ENCODE data around the gene CACNA2D1.

CACNA2D1 gene

DNA sequence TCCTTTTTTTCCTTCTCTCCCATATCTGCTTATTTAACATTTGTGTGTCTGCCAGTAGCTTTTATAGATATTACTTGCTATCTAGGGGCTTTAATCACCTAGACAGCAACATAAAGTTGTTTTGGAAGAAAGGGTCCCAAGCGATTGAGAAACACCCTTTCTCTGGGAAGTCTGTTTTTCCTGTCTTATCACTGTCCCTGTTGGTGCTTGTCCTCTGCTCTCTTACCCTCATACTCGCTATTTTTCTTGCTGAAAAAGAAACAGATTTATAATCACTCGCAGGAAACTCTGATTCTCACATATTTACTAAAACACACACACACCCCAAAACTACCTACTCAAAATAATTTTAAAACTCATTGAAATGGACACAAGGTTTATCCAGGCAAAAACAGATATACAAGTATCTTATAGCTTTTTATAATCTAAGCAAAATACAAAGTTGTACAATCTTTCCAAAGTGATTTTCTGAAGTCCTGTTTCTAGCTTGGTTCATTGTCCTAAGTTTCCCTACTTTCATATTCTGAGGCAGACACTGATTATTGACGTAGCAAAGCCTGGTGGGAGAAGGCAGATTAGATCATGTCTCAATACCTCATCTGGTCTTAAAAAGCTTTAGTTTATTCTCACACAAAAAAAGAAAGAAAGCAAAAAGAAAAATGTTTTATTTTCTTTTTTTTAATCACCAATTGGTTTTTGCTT lies 157.3 kb downstream of the CACNA2D1 start:
- no peak for DNase-seq (ENCODE audit: low read depth, low spot score)

DNA sequence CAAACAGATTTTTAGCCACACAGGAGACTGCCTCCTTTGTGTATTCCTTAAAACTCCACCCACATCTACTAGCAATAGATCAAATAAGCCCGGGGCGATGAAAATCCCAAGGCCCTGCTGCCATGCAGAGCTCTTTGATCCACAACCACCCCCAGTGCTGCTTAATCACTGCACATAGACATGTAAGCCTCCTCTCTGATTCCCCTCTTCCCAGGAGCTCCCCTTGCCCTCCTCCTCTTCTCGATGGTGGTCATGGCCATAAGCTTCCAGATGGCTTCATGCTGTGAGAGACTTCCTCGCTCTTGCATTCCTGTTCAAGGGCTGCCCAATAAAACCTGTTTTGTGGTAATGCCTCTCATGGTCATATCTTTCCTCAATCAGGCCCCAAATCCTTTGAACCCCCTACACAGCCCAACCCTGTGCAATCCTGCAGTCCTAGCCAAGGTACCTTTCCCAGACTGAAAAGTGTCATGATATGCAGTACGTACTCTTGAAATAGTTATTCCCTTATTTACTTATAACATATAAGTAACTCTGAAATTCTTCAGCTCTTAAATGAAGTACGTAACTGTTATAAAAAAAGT lies 158.5 kb downstream of the CACNA2D1 start:
- no peak for DNase-seq (ENCODE audit: low read depth, low spot score)

DNA sequence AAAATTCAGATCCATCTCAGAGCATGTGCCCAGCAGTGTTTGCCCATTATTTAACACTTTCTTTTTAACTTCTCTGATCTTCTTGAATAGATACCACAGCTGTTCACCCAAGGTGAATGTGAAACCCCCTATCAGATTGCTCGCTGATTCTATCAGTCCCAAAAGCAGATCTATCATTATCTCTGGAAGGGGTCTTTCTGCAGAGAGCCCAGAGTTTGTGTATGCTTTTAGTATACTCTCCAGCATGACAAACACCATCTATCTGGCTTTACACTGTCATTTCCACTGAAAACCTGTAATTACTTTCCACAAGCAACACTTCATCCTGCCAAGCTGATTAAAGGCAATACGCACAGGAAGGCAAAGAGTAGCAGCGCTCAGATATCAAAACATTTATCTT lies 168.2 kb downstream of the CACNA2D1 start:
- DNase-seq (ENCODE audit: low read depth, low spot score) = no peak

DNA sequence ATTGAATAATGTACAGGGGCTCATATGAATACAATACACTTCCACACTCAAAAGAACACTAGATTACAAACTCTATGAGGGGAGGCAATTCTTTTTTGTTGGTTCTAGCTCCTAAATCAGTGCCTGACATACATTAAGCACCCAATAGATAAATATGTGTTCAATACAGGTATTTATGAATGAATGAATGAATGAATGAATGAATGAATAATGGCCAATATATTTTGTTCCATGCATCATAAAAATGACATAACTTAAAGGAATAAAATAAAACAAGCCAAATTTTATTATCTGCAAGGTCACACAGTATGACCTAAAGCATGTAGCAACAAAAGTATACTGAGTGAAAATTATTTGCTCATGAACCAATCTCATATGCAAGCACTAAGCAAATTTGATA lies 168.9 kb downstream of the CACNA2D1 start:
- no peak for DNase-seq (ENCODE audit: low read depth, low spot score)

DNA sequence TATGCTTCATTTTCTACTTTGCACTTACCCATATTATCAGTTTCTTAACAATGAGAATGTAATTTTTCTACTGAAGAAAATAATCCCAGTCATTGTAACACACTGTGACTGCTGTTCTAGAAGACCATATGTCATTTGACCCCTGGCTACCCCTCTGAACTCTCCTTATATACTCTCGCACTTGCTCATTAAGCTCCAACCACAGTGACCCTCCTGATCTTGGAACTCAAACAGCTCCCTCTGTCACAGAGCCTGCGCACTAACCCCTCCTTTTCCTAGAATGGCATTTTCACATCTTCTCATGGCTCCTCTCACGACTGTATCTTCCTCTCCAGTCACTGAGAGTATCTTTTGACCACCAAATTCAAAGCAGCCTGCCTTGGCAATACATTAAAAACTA lies 169.7 kb downstream of the CACNA2D1 start:
- no peak for DNase-seq (ENCODE audit: low read depth, low spot score)

DNA sequence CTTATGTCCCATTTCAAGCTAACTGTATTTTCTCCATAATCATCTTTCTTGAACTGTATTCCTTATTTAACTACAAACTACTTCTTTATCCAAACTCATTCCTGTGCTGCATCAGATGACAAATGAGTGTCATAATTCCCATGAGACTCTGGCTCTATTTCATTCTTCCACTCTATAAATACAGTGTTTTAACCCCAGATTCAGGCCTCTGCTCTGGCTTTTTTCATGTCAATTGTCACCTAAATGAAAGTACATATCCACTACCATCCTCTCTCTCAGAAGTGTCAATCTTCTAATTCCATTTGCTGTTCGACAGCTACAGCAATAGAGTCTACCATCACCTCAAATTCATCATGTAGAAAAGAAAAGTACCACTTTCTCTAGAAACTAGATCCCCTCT lies 172.7 kb downstream of the CACNA2D1 start:
- DNase-seq (ENCODE audit: low read depth, low spot score) = no peak

DNA sequence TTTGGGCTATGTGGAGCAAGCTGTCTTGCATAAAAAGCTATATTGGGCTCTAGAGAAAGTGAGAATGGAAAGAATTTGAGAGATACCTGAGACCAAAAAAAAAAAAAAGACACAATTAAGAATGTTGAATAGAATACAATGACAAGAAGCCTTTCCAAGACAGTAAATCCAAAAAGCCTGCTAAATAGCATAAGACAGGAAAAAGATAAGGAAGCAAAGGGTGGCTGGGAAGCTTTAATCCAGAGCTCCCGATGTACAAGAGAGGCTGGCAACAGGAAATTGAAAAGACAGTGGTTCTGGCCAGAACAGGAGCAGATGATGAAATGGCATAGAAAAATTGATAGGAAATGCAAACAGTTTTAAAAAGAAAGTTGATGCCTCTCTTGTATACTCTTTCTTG lies 174.9 kb downstream of the CACNA2D1 start:
- DNase-seq (ENCODE audit: low read depth, low spot score) = no peak

DNA sequence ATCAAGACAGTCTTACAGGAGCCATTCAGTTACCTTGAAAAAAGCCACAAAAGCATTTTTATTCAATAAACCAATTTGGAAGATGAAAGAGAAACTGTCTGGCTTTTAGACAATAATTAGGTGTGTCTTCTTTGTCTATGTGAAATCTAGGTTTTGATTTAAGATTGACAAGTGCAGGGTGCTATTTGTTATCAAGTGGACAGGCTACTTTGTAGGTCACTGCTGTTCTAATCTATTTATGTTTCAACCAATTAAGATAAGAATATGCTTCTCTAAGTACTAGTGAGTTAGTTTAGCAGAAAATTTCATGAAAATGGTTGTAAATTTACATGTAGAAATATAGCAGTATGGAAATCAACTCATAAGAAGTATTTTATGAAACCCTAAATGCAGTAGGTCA lies 177.5 kb downstream of the CACNA2D1 start:
- DNase-seq (ENCODE audit: low read depth, low spot score) = no peak

DNA sequence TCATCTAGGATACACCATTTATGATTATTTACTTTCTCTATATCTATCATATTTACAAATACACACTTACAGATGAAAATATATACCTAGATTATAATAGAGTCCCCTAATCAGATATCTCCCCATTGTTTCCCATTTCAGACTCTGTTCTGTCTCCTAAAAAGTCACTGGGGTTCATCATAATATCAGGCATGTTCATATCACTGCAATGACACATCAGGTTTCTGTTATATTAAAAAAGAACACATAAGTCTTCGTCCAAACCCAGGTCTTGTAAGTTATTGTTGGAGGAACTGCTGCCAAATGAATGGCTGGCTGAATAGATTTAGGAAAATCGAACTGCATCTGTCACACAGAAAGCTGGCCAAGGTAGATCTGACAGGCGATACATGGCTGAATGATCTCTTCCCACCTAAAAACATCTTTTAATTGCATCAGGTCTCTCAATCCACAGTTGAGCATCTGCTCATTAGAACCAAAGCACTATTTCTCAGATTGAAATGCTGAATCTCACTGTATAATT lies 178.7 kb downstream of the CACNA2D1 start:
- DNase-seq (ENCODE audit: low read depth, low spot score) = no peak

DNA sequence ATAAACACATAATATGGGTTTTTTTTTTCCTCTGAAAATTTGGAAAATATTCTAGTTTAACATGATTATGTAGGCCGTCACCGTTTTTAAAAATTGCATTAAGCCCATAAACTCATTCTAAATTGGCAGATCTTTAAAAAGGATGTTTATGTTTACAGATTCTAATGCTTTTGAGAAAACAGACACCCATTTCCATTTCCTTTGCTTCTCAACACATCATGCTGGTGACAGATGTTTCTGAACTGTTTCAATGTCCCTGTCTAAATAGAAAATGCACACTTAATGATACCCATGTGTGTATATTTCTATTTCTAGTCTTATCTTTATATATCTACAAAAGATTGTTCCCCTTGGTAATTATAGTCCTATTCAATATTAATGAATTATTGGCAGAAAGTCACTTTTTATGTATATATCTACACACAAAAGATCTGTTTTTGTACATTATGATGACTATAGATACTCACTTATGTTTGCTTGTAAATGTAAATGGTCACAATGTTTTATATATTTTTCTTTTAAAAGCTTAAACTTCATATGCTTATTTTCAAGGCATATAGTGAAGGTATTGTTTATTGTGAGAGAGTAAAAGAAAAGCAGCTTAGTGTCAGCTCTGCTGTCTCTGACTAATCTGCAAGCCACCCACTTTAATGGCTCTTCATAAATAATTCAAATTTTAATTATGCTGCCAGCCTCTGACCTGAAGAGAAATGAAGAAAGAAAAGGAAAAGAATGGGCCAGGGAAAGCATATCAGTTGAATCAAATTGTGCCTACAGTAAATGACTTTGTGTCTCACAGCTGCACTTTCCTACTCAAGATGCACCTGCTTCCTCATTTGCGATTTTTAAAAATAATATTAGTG lies 179.4 kb downstream of the CACNA2D1 start:
- no peak for DNase-seq (ENCODE audit: low read depth, low spot score)

DNA sequence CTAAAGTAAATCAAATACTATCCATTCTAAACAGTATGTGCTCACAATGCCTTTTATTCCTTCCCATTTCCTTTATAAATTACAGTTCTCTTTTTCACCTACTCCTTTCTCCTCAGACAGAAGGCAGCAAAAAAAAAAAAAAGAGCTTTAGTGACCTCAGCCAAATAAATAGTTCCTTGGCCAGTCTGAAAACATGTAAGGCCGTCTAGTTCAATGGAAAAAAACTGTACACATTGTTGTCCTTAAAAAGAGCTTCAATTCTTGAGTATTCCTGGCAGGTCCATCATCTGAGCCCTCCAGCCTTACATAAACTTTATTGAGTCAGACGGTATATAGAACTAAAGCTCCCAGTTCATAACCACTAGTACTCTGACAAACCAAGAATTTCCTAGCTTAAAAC lies 185.4 kb downstream of the CACNA2D1 start:
- DNase-seq (ENCODE audit: low read depth, low spot score) = no peak

DNA sequence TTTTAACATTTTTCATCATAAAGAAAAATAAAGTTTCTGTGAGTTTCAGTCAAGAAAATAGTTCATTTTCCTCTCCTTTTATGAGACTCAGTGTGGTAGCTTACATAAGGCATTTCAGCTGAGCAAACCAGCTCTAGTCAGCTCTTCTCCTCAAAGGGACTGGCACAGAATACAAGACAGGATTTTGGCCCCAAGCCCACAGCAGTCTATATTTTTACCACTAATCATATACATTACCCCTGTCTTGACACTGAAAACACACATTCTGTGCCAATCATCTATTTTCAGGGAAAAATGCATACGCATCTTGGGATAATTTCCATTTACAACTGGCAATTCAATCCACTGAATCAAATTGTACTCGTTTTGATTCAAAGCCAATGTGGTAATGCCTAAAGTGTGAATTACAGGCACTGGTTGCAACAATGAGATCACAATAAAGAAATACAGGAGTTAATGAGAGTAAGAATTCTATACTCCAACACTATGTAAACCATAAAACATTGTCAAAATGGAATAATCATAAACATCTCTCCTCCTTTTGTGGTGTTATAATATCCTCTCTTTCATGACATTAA lies 186.4 kb downstream of the CACNA2D1 start:
- no peak for DNase-seq (ENCODE audit: low read depth, low spot score)

DNA sequence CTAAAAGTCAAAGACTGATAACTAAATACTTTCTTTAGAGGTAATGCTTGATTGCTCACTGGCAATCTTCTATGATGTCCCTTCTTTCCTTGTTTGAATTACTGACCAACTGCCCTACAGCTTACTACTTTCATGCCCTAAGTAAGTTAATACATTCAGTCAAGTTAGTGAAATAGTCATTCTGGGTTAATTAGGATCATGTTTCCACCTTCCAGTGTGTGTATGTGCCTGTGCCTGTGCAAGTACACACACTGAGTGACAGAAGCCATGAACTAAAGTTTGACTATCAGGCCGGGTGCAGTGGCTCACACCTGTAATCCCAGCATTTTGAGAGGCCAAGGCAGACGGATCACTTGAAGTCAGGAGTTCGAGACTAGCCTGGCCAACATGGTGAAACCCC lies 187.9 kb downstream of the CACNA2D1 start:
- DNase-seq (ENCODE audit: low read depth, low spot score) = no peak

DNA sequence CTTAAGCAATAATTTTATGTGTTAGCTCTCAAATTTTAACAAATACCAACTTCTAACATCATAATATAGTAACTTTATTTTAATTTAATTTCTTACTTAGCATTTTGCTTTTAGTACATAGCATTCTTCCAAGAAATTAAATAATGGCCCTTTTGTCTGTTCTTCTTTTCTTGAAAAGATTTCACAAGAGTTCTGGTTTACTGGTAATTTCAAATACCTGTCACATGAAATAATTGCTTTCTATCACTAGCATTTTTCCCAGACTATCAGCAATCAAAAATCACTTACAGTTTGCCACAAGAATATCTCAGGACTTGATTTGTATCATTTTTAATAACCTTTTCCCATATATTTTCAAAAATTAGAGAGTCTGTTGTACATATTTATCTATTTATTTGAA lies 193.0 kb downstream of the CACNA2D1 start:
- no peak for DNase-seq (ENCODE audit: low read depth, low spot score)

DNA sequence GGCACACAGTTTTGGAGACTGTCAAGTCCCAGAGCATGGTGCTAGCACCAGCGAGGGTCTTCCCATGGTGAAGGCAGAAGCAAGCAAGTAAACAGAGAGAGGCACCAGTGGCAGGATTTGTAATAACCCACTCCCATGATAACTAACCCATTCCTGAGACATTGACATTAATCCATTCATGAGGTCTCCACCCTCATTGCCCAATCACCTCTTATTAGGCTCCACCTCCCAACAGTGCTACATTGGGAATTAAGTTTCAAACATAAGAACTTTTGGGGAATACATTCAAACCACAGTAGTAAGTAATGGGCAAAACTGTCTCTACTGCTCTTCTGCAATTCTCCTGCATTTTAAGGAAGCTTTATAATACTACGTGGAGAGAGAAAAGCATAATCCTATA lies 193.6 kb downstream of the CACNA2D1 start:
- no peak for DNase-seq (ENCODE audit: low read depth, low spot score)

DNA sequence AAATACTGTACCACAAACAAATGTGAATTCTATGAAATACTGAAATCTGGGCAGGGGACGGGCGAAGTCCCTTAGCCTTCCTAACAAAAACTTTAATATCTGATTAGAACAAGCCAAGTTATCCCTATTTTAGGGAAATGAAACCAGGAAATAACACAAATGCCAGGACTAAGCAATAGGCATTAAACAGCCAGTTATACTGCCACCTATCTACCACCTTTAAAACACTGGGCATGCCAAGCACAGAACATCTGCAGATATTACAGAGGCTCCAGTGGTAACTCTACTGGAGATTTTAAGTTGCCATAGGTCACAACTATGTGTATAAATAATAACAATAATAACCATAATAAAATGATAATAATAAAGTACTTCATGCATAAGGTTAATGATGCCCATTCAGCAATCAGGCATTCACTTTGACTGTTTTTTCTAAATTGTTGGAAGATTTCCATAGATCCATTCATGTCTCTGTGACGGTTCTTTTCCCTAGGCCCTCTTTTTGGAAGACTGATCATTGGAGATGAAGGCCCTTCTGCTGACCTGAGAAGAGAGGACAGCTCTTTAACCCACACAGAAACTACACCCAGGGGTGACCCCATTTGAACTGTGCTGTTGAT lies 195.7 kb downstream of the CACNA2D1 start:
- no peak for DNase-seq (ENCODE audit: low read depth, low spot score)

DNA sequence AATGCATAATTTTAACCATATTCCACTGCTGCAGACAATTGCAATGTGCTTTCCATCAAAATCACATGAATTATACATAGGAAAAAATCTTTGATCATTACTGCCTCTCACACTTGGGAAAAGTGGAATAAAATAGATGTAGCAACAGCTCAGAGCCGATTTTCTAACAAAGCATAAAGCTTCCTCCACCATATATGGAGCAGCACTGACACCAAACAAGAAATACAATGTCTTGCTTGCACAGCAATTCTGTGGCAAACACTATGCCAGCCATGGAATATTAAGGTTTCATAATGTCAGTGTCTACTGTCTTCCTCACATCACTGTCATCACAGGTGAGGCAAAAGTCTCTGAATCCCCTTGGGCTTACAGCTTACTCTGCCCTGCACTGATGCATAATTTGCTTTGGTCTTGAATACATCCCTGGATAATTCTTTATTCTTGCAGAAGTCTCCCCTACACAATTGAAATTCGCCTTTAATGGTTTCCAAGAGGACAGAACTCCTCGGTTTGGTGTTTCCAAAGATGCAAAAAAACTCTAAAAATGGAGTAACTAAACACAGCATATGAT lies 198.5 kb downstream of the CACNA2D1 start:
- DNase-seq (ENCODE audit: low read depth, low spot score) = no peak

DNA sequence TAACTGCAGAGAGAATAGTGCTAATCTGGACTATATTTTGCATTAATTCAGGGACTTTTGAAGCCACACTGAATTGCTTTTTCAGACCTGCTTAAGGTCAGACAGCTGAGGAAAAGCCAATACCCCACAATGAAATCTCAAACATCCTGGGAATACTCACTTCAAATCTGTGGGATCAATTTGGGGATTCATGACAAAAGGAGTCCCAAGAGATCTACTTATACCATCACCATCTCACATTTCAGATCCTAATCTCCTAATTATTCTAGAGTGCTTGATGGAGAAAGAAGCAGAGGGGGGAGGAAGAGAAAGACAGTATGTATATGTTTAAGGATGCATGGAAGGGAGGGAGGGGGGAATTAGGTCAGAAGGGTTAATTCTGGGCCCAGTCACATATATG lies 202.2 kb downstream of the CACNA2D1 start:
- DNase-seq (ENCODE audit: low read depth, low spot score) = no peak

DNA sequence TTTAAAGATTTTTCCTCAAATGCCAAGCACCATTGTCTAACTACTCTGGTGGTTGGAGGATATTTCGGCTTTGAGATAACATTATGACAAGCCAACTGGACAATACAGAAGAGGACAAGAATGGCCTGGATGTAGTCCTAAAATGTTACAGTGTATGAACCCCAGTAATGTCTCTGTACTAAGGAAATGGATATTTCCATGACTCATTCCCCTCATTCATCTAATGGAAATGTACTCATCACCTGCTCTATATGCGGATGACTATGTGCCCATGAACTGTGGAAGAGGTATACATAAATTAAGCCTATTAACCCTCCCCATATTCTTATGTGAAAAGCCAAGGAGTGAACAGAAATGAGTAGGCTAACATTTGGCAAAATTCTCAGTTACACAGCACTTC lies 207.9 kb downstream of the CACNA2D1 start:
- no peak for DNase-seq (ENCODE audit: low read depth, low spot score)

DNA sequence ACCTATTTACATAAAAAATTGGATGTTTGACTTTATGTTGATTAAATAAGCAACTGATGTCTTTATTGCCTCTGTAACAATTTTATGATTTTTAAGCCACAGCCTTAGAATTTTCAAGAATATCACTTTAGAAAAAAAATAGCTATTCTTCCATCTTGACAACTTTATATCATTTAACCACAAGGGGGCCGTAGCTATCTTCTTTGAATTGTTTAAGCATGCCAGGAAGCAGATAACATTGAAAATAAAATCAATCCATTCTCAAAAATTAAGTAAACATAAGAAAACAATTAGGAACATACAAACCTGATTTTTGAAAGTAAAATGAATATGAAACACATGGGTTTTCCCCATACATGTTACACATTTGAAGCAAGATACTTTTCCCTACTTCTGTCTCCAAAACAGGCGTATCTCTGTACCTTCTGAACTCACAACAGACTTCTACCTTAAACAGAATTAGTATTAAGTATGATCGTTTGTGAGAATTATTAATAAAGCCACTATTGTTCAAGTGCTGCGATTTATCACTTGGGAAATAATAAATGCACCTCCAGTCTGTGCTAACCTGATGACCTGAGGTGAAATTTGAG lies 209.0 kb downstream of the CACNA2D1 start:
- no peak for DNase-seq (ENCODE audit: low read depth, low spot score)

All from brain pericyte (primary cell).